DMS153 treated with DMSO at 0.1 percent for 48 hours (cell line): ENCODE measurements around the gene PLPPR1.

Experiments used
- DNase-seq: peaks from one replicate; lab custom pipeline; 2025; ENCODE audit not compliant: unreplicated experiment; lab: John Stamatoyannopoulos, UW

PLPPR1 gene

GRCh38 chr9:101200852-101201251 is 172.3 kb downstream of the PLPPR1 start:
- no peak for DNase-seq

- DNase-seq, result no peak
Observed at GRCh38 chr9:101201630-101202029, 173.1 kb downstream of the PLPPR1 start.

- DNase-seq, result no peak
Observed at GRCh38 chr9:101209670-101210069, 181.1 kb downstream of the PLPPR1 start.

- no peak for DNase-seq
Observed at GRCh38 chr9:101212661-101213060, 184.1 kb downstream of the PLPPR1 start.

- DNase-seq, result no peak
Observed at GRCh38 chr9:101219030-101219429, 190.5 kb downstream of the PLPPR1 start.

- DNase-seq, result no peak
Observed at GRCh38 chr9:101220341-101220740, 191.8 kb downstream of the PLPPR1 start.

DNA sequence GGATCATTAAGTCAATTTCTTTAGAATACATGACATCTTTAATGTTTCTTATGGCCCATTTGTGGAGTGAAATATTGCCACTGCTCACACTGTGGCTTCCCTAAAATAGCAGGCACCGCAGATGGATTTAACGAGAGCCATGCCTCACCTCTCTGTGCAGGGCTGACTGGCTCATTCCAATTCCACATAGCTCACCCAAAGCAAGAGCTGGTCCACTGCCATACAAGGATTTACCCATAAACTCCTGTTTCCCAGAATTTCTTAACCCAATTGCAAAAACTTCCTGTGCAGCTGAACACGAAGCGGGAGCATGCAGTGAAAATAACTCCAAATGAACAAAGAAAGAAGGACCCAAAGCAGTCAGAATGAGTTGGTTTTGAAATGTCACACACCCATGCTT is 196.7 kb downstream of the PLPPR1 start:
- DNase-seq, result no peak

- no peak for DNase-seq
Observed at GRCh38 chr9:101226161-101226560, 197.6 kb downstream of the PLPPR1 start.

- DNase-seq, result no peak
Observed at GRCh38 chr9:101226803-101227202, 198.3 kb downstream of the PLPPR1 start.

GRCh38 chr9:101229606-101230005 is 201.1 kb downstream of the PLPPR1 start:
- no peak for DNase-seq

DNA sequence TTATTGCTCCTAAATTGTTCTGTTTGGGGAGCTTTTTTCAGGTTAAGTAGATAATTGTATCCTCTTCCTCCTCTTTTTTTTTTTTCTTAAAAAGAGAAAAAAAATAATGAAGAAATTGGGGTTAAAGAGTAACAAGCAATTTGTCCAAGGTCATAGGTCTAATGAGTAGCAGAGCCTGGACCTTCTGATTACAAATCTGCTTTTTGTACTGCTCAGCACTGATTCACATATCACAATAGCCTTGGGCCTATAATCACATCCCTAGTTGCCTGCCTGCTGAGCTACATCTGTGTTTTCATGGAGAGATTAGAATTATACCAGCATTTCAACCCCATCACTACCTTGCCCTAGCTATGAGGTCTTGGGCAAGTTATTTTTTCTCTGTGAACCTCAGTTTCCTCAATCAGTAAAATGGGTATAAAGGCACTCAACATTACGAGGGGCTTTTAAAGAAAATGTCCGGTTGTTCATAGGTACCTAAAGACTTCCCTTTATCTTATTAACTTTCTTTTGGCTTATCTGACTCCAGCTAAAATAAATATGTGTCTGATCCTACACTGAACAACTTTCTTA is 204.0 kb downstream of the PLPPR1 start:
- DNase-seq, result no peak

DNA sequence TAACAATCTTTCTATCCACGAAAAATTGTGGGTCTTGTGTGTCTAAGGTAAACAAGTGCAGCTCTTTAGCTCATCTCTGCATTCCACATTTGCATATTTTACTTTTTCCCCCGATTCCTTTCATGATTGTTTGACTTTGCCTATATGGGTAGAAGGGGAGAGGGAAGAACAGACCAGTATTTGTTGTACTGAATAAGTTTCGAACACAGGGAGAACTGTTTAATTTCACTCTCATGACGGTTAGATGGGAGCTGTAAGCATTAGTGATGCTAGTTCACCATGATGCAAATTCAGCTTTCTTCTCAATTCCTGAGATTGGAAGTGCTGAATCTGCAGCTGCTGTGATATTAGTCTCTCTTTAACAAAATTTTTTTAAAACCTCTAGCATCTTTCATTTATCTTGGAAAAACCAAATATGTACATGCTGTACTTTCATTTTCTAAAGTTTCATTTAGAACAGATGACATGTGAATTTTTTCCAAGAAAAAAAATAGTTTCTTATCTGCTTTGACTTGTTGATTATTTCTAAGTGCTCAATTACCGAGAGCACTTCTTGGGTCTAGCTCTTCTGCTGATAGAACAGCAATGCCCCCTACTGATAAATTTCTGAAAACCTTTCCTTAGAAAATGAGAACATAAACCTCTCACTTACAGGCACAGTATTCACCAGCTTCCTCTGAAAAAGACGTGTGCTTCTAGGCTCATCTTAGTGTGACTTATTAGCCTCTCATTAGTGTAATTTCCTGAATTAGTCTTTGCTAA is 206.8 kb downstream of the PLPPR1 start:
- DNase-seq, result peak; percentile 76

DNA sequence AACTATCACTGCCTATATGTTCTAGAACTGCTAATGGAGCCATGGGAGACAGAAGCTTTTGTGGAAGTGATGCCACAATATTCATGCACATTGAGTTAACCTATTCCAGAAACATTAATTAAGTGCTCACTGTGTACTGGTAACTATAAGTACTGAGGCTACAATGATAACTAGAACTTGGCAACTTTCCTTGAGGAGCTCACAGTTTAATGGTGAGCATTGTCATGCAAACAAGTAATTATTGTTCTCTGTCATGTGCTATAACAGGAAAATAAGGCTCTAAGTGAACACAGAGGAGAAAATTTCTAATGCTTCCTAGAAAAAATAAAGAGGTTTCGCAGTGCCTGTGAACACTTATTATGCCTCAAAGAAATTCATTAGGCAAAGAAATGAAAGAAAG is 214.1 kb downstream of the PLPPR1 start:
- DNase-seq, result no peak

- DNase-seq, result no peak
Observed at GRCh38 chr9:101246691-101247090, 218.2 kb downstream of the PLPPR1 start.

- no peak for DNase-seq
Observed at GRCh38 chr9:101247297-101247696, 218.8 kb downstream of the PLPPR1 start.

DNA sequence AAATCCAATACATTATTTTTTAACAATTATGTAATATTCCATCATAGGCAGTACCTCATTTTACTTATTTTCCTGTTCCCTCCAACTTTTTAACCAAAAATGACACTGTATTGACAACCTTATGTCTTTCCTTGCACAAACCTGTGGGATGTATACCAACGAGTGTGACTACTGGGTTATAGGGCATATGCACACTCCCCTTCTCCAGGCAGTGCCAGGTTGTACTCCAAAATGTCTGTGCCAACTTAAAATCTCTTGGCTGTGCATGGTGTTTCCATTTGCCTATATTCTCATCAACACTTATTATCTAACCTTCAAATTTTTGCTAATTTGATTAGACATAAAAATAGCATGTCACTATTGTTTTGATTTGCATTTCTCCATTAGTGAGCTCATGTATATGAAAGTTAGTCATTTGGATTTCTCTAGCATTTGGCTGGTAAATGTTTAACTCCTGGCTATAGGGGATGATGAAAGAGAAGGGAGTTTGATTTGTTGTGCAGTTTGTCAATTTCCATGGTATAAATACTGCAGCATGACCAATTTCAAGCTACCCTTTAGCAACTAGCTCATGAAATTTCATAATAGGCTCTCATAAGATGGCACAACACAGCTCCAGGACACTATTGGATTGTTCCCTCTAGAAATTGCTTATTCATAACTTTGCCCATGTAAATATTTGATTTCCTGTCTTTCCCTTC is 226.4 kb downstream of the PLPPR1 start:
- no peak for DNase-seq

DNA sequence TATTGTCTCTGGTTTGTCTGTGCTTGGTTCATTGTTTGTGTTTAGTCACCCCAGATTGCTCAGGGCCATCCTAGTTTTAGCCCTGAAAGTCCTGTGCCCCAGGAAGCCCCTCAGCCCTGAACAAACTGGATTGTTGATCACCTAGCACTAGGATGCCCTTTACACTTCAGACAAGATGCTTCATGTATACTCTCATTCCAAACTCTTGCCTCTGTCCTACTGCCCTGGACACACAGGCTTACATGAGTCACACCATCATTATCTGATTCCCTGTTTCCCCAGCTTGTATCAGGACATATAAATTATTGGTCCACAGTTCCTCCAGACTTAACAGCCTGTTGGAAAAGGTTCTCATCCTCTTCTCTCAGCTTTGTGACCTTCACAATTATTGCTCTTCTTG is 236.2 kb downstream of the PLPPR1 start:
- no peak for DNase-seq

GRCh38 chr9:101265261-101265660 is 236.7 kb downstream of the PLPPR1 start:
- no peak for DNase-seq

GRCh38 chr9:101268426-101268825 is 239.9 kb downstream of the PLPPR1 start:
- DNase-seq, result no peak

DNA sequence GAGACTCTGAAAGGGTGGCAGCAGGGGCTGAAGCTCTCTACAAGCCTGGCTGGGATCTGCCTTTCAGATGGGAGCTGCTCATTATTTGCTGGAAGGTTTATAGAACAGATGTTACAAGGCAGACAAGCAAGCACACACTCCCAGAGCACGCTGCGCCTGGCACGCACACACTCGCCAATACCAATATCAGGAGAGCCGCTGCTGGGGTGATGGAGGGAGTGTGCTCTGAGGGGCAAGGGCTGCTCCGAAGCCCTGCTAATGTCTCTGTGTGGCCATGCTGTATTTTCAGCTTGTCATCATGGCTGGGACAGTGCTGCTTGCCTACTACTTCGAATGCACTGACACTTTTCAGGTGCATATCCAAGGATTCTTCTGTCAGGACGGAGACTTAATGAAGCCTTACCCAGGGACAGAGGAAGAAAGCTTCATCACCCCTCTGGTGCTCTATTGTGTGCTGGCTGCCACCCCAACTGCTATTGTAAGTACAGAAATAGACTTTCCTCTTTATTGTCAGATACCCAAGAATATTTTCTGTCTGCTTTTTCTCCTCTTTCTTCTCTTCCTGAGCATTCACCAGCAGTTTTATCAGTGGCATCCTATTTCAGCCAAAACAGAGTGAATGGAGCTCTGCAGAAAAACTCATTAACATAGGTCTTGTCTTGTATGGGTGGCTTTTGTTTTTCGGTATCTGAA is 241.2 kb downstream of the PLPPR1 start:
- DNase-seq, result no peak

DNA sequence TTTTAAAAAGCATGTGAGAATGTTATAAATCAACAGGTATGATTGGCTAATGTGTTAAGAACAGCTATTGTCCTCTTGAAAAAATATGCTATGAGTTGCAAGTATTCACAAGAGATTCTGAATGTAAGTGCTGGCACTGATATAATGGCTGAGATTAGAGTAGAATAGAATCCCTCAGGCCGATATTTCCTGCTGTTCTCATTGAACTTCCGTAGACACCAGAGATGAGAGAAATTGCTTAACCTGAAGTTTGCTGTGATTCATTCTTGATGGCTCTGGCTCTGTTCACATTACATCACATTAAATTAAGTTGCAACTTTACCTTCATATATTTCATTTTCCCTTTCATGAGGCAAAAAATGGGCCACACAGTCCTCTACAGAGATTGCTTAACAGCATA is 241.8 kb downstream of the PLPPR1 start:
- DNase-seq, result no peak

GRCh38 chr9:101271102-101271501 is 242.6 kb downstream of the PLPPR1 start:
- no peak for DNase-seq
